Fibroblast of skin of back (primary cell): ENCODE results near the gene KLC1.

Experiments used
- DNase-seq: peaks from one replicate; pipeline ENCODE4 v3.0.0-alpha.2; 2013

KLC1 gene

GRCh38 chr14:103721334-103722120 is 92.5 kb downstream of the KLC1 start:
- peak; percentile 32 for DNase-seq

- DNase-seq, result no peak
These were observed 94.7 kb downstream of the KLC1 start for GRCh38 chr14:103723748-103724081.

GRCh38 chr14:103724116-103724515 is 95.1 kb downstream of the KLC1 start:
- no peak for DNase-seq

DNA sequence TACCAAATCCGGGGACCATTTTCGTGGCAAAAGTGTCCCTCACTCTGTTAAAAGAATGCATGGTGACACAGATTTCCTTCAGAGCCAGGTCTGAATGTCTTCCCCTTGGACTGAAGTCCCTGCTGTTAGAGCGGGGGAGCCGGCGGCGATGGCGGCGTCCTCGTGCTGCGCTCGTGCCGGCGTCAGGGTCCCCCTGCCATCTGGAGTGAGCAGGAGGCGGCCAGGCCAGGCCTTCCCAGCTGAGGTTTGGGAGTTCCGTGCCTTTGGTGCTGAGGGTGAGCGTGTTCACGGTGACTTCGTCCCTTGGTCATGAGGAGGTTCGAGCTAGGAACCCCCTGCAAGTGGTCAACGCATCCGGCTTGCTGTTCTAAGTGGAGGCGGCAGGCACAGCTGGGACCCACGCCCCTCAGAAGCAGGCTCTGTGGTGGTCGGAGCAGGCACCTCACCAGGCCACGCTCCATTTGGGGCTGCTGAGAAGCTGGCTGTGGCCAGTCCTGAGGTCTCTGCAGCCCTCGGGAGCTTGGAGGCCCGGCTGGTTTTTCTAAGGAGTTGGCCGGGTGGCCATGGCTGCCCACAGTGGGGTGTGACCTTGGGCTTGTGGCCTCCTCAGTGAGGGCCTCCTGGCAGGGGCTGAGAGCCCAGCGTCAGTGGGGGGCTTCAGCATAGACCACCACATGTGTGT is 96.1 kb downstream of the KLC1 start:
- no peak for DNase-seq

DNA sequence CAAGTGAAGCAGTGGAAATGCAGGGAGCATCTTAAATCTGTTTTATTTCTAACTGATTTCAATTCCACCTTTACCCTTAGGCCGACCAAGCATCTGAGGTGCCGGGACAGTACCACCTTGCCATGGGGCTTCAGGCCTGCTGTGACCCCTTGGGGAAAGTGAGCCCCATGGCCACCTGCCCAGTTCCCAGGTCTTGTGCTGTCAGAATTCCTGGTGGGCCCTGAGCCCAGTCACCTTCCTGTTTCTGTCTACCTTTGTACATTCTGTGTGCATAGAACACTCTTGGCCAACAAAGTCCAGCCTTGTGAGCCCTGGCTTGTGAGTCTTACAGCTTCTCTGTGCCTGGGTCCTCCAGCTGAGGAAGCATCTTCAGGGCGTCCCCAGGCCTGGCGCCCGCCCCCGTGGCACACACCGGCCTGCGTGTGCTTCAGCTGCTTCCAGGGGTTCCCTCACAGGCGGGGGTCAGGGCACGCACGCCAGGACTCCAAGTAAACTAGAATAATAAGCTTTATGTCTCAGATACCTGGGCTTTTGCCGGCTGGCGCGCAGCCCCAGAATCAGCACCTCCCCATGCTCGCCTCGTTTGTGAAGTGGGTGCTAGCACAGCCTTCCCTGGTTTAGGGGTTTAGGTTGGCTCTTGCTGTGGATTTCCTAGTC is 96.9 kb downstream of the KLC1 start:
- DNase-seq, result no peak

DNA sequence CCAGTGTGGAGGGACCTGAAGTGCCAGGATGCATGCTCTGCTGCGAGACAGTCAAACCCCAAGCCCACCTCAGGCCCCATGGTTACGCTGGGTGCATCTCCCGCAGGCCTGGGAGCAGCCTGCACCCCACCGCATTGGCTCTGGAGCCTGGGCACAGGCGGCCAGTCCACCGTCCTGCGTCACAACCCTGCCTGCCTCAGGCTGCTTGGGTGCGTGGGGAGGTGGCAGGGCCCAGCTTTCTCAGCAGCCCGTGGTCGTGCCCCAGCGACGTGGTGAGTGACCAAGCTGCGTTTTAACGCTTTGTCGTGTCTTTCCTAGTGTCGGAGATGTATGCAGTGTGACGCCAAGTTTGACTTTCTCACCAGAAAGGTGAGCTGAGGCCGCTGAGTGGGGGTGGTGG is 97.5 kb downstream of the KLC1 start:
- DNase-seq, result no peak

- no peak for DNase-seq
These were observed 98.4 kb downstream of the KLC1 start for GRCh38 chr14:103727313-103727980.

GRCh38 chr14:103728141-103728540 is 99.1 kb downstream of the KLC1 start:
- DNase-seq, result no peak

- DNase-seq, result no peak
These were observed 99.7 kb downstream of the KLC1 start for GRCh38 chr14:103728721-103729120.

GRCh38 chr14:103729496-103730448 is 100.8 kb downstream of the KLC1 start:
- DNase-seq, result no peak

- DNase-seq, result no peak
These were observed 101.6 kb downstream of the KLC1 start for GRCh38 chr14:103730490-103731035.

- no peak for DNase-seq
These were observed 102.5 kb downstream of the KLC1 start for GRCh38 chr14:103731481-103731880.

DNA sequence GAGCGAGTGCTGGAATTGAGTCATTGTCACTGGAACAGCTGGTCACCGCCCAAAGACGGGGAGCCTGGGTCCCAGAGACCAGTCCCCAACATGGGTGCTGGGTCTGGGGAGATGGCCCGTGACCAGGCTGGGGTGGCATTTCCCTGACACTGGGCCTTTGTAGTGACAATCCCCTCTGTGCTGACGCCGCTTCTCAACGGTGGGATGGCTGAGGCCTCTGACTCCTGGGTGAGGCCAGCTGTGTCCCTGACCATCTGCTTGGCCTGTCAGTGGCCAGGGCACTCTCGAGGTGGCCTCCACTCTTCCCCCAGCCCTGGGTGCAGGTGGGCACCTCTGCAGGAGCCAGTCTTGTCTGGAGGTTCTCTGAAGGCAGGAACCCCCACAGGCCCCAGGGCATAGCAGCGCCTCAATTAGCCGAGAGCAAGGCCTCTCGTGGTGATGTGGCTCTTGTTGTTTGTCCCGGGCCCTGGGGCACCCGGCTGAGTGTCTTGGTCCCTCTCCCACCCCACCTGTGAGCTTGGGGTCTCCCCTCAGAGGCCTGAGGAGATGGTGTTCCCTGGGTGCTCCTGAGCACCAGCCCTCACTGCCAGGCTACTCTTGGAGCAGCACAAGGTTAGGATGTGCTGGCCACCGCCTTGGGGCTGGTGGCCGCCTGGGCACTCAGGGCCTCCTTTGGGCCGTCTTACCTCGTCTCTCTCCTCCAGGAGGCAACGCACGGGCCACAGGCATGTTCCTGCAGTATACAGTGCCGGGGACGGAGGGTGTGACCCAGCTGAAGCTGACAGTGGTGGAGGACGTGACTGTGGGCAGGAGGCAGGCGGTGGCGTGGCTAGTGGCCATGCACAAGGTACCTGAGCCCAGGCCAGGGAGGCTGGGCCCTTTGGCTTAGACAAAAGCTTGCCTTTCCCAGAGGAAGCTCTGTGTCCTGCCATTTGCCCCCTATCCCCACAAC is 103.2 kb downstream of the KLC1 start:
- DNase-seq, result no peak

GRCh38 chr14:103732868-103733620 is 104.0 kb downstream of the KLC1 start:
- DNase-seq, result no peak

DNA sequence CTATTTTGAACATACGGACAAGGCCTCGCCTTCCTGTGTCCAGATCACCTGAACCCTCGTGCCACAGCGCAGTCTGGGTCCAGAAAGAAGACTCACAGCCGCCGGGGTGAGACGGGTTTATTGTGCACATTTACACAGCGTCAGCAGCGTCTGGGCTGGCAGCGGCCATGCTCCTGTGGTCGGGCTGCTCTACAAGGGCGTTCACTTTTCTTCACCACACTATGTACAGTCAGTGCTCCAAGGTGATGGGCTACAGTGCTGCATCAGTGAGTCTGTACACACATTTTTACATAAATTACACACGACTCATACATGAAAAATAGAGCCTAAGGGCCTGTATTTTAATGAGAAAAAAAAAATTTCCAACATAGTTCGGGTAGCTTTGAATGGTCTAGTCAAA is 104.6 kb downstream of the KLC1 start:
- no peak for DNase-seq

DNA sequence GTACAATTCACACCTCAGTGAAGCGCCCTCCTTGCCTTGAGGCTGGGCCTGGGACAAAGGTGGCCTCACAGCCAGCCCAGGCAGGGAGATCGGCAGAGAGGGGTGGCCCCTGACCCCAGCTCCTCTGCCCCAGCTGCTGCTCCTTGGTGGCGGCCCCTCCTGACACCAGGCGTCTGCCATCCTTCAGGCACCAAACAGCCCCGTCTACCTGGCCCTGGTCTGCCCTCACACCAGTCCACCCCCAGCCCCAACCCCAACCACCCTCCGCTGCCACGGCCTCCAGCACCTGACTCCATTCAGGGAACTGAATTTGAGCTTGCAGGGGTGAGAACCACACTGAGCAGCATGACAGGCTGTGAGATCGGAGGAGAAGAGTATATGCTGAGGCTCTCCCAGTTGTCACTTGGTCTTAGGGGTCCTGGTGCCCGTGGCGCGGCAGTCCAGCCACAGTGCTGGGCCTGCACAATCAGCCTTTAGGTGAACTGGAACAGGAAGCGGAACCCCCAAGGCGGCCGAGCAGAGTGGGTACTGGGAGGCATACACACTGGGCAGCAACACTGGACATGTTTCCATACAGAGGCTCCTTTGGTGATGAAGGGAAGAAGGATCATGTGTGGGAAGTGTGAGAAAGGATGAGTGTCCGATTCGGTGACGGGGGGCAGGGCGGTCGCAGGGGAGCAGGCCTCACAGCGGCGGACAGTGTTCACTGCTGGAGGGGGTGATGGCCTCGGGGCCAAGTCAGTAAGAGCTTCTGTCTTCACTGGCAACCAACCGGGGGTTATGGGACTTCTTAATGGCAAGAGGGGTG is 105.3 kb downstream of the KLC1 start:
- DNase-seq, result no peak

DNA sequence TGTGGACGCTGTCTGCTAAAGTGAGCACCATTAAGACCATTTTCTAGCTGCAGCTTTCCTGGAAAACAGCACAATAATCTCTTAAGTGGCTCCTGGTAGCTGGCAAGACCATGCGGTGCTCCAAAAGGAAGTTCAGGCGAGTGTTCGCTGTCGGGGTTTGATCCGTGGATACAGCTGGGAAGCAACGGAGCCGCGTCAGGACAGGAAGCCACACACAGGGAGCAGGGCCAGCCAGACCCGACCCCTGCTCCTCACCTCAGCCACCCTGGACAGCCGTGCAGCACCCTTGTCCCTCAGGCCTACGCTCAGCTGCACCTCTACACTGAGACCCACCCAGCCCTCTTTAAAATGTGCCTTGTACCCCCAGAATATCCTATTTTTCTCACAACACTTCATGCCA is 106.0 kb downstream of the KLC1 start:
- DNase-seq, result no peak

DNA sequence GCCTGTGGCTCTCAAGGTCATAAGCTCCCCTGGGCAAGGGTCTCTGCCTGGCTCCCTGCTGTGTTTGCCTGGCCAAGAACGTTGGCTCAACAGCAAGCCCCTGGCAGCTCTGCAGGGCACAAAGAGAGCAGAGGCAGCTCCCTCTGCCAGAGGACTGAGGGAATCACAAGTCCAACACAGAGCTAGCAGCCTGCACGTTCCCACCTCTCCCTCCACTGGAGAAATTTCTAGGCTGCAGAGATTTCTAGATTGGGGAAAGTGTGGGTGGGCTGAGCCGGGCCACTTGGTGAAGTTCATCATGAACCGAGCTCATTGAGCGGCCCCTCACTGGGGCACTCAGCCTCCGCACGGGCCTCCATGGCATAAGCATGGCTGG is 106.4 kb downstream of the KLC1 start:
- DNase-seq, result no peak
